Stimulated activated naive CD8-positive, alpha-beta T cell treated with anti-CD3 and anti-CD28 coated beads, Interleukin-15, Interleukin-2, amounts not matched to agents 100 ng/mL and 50 ng/mL, for 24 hours (primary cell): Measurements from ENCODE around the gene HIBADH.
"Not testable (repeated sequence)": the region's sequence is repeated elsewhere in the genome, so short reads cannot be mapped to it uniquely, and the experiment has no call there.

Experiments used
- H3K27ac Mint-ChIP-seq: one replicate; pipeline ENCODE4 v1.8.0; 2021; ENCODE audit warnings: mild to moderate bottlenecking, mixed read lengths
- H3K27me3 Mint-ChIP-seq: one replicate; pipeline ENCODE4 v1.8.0; 2021; ENCODE audit warnings: mixed read lengths
- H3K36me3 Mint-ChIP-seq: one replicate; pipeline ENCODE4 v1.8.0; 2021; ENCODE audit warnings: low read depth, mixed read lengths
- H3K4me1 Mint-ChIP-seq: one replicate; pipeline ENCODE4 v1.8.0; 2021; ENCODE audit warnings: low read depth, mixed read lengths
- H3K4me3 Mint-ChIP-seq: one replicate; pipeline ENCODE4 v1.8.0; 2021; ENCODE audit warnings: mild to moderate bottlenecking, mixed read lengths
- H3K9me3 Mint-ChIP-seq: one replicate; pipeline ENCODE4 v1.8.0; 2021; ENCODE audit warnings: mixed read lengths

HIBADH gene

DNA sequence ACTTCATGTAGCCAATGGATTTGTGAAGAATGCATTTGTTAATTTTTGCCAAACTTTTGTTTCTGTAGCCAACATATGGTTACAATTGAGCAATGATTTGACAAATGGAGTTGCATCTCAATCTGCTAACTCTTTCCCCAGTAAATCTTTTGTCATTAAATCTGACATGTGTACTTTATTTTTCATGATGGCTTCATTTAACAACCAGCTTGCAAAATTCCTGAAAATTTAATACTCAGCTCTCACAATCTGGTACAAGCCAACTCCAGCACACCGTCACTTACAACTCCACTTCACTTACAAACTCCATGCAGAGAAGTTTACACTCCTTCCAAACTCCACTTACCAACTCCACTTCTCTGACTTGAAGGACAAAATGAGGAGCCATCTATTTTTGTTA is 26.5 kb upstream of the HIBADH start:
- no peak overlapping the region for H3K4me3 Mint-ChIP-seq
- peaks cover 7% of the 10 kb centered on the region for H3K9me3 Mint-ChIP-seq
- no peaks in the 10 kb centered on the region for H3K36me3 Mint-ChIP-seq
- peaks cover 20% of the 10 kb centered on the region for H3K27me3 Mint-ChIP-seq
- no peaks in the 10 kb centered on the region for H3K4me1 Mint-ChIP-seq
- no peak overlapping the region for H3K27ac Mint-ChIP-seq

GRCh38 chr7:27688646-27689045 is 26.0 kb upstream of the HIBADH start:
- no peak overlapping the region for H3K27ac Mint-ChIP-seq
- no peak overlapping the region for H3K4me3 Mint-ChIP-seq
- H3K4me1 Mint-ChIP-seq, result no peaks in the 10 kb centered on the region
- peaks cover 20% of the 10 kb centered on the region for H3K27me3 Mint-ChIP-seq
- no peaks in the 10 kb centered on the region for H3K36me3 Mint-ChIP-seq
- H3K9me3 Mint-ChIP-seq, result peaks cover 7% of the 10 kb centered on the region

DNA sequence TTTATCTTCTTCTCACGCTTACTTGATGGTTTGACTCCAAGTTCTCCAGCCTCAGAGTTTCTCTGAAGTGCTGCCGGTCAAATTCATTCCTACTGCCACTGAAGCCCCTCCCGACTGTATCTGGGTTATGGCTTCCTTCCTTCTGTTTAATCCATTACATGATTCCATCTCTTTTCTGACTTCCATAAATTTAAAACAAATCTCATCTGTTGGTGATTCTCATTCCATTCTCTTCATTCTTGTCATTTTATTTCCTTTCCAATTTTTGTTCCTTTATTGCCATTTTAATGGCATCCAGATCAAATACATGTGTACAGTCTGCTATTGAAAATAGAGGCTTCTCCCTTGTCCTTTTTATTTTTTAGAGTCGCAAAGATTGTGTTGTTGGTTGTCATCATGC is 25.4 kb upstream of the HIBADH start:
- Mint-ChIP-seq H3K27ac (no peak overlapping the region), H3K36me3 (no peaks in the 10 kb centered on the region), H3K27me3 (peaks cover 20% of the 10 kb centered on the region), H3K9me3 (peaks cover 7% of the 10 kb centered on the region), H3K4me1 (no peaks in the 10 kb centered on the region), H3K4me3 (no peak overlapping the region)

- Mint-ChIP-seq H3K36me3 (no peaks in the 10 kb centered on the region), H3K27ac (no peak overlapping the region), H3K9me3 (peaks cover 7% of the 10 kb centered on the region), H3K4me1 (no peaks in the 10 kb centered on the region), H3K27me3 (peaks cover 20% of the 10 kb centered on the region), H3K4me3 (no peak overlapping the region)
These were observed 23.6 kb upstream of the HIBADH start for GRCh38 chr7:27686315-27686714.

- Mint-ChIP-seq H3K27me3 (peaks cover 20% of the 10 kb centered on the region), H3K27ac (no peak overlapping the region), H3K4me3 (no peak overlapping the region), H3K9me3 (peaks cover 7% of the 10 kb centered on the region), H3K4me1 (no peaks in the 10 kb centered on the region), H3K36me3 (no peaks in the 10 kb centered on the region)
These were observed 23.2 kb upstream of the HIBADH start for GRCh38 chr7:27685893-27686292.

DNA sequence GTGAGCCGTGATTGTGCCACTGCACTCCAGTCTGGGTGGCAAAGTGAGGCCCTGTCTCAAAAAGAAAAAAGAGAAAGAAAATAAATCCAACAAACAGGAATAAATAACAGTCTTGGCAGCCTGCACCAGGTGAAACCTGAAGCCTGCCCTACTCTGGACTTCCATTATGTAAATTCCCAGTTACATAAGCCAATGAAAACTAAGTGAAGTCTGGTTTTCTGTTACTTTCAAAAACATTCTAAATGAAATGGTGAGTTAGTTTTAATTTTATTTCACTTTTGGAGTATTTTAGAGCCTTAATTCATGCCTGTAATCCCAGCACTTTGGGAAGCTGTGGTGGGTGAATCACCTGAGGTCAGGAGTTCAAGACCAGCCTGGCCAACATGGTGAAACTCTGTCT is 22.5 kb upstream of the HIBADH start:
- Mint-ChIP-seq H3K9me3 (peaks cover 7% of the 10 kb centered on the region), H3K27me3 (peaks cover 17% of the 10 kb centered on the region), H3K27ac (no peak overlapping the region)

GRCh38 chr7:27684491-27684890 is 21.8 kb upstream of the HIBADH start:
- Mint-ChIP-seq H3K4me1 (no peaks in the 10 kb centered on the region), H3K9me3 (peaks cover 7% of the 10 kb centered on the region), H3K36me3 (no peaks in the 10 kb centered on the region), H3K4me3 (no peak overlapping the region), H3K27ac (no peak overlapping the region), H3K27me3 (peaks cover 15% of the 10 kb centered on the region)

More for the DNA sequence above, 22.5 kb upstream of the HIBADH start:
- Mint-ChIP-seq H3K4me1 (no peaks in the 10 kb centered on the region), H3K36me3 (no peaks in the 10 kb centered on the region), H3K4me3 (no peak overlapping the region)

GRCh38 chr7:27680610-27681009 is 17.9 kb upstream of the HIBADH start:
- H3K4me1 Mint-ChIP-seq, result peaks cover 6% of the 10 kb centered on the region
- no peaks in the 10 kb centered on the region for H3K36me3 Mint-ChIP-seq
- no peak overlapping the region for H3K4me3 Mint-ChIP-seq
- H3K27ac Mint-ChIP-seq, result no peak overlapping the region
- no peaks in the 10 kb centered on the region for H3K27me3 Mint-ChIP-seq
- H3K9me3 Mint-ChIP-seq, result no peaks in the 10 kb centered on the region

- no peaks in the 10 kb centered on the region for H3K27me3 Mint-ChIP-seq
- peaks cover 6% of the 10 kb centered on the region for H3K4me1 Mint-ChIP-seq
- no peaks in the 10 kb centered on the region for H3K9me3 Mint-ChIP-seq
- no peaks in the 10 kb centered on the region for H3K36me3 Mint-ChIP-seq
- H3K27ac Mint-ChIP-seq, result no peak overlapping the region
- no peak overlapping the region for H3K4me3 Mint-ChIP-seq
These were observed 16.1 kb upstream of the HIBADH start for GRCh38 chr7:27678617-27679260.

GRCh38 chr7:27677912-27678612 is 15.4 kb upstream of the HIBADH start:
- no peaks in the 10 kb centered on the region for H3K9me3 Mint-ChIP-seq
- no peak overlapping the region for H3K4me3 Mint-ChIP-seq
- no peaks in the 10 kb centered on the region for H3K27me3 Mint-ChIP-seq
- H3K4me1 Mint-ChIP-seq, result peaks cover 6% of the 10 kb centered on the region
- H3K27ac Mint-ChIP-seq, result no peak overlapping the region
- H3K36me3 Mint-ChIP-seq, result no peaks in the 10 kb centered on the region

GRCh38 chr7:27674126-27674525 is 11.4 kb upstream of the HIBADH start:
- H3K27ac Mint-ChIP-seq, H3K27me3 Mint-ChIP-seq, H3K4me3 Mint-ChIP-seq, H3K36me3 Mint-ChIP-seq, H3K4me1 Mint-ChIP-seq, H3K9me3 Mint-ChIP-seq: not testable (repeated sequence)

- H3K4me1 Mint-ChIP-seq, result no peaks in the 10 kb centered on the region
- H3K27ac Mint-ChIP-seq, result no peak overlapping the region
- H3K36me3 Mint-ChIP-seq, result no peaks in the 10 kb centered on the region
- no peaks in the 10 kb centered on the region for H3K27me3 Mint-ChIP-seq
- H3K4me3 Mint-ChIP-seq, result no peak overlapping the region
- H3K9me3 Mint-ChIP-seq, result no peaks in the 10 kb centered on the region
These were observed 9.0 kb upstream of the HIBADH start for GRCh38 chr7:27671675-27672074.

GRCh38 chr7:27670676-27671075 is 8.0 kb upstream of the HIBADH start:
- Mint-ChIP-seq H3K27ac (no peak overlapping the region), H3K36me3 (no peaks in the 10 kb centered on the region), H3K4me1 (no peaks in the 10 kb centered on the region), H3K9me3 (no peaks in the 10 kb centered on the region), H3K4me3 (no peak overlapping the region), H3K27me3 (no peaks in the 10 kb centered on the region)

GRCh38 chr7:27670177-27670576 is 7.5 kb upstream of the HIBADH start:
- no peak overlapping the region for H3K27ac Mint-ChIP-seq
- H3K9me3 Mint-ChIP-seq, result no peaks in the 10 kb centered on the region
- no peak overlapping the region for H3K4me3 Mint-ChIP-seq
- H3K27me3 Mint-ChIP-seq, result no peaks in the 10 kb centered on the region
- H3K36me3 Mint-ChIP-seq, result no peaks in the 10 kb centered on the region
- H3K4me1 Mint-ChIP-seq, result no peaks in the 10 kb centered on the region

DNA sequence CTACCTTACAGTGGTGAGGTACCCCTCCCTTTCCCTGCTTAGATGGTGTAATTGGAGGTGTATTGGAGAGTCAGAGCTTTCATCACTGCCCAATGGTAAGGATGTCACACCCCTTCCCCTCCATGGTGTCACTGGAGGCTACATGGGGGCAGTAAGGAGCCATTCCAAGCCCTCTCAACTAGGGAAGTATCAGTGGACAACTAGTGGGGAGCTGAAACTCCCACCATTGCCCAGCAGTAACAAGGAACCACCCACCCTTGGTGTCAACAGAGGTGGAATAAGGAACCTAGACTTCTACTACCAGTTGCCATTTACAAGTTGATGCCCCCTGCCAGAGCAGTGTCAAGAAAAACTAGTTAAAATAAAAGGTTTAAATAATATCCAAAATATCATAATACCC is 2.8 kb upstream of the HIBADH start:
- Mint-ChIP-seq H3K27ac (no peak overlapping the region), H3K9me3 (no peaks in the 10 kb centered on the region), H3K36me3 (no peaks in the 10 kb centered on the region), H3K27me3 (no peaks in the 10 kb centered on the region), H3K4me3 (no peak overlapping the region), H3K4me1 (peaks cover 15% of the 10 kb centered on the region)

GRCh38 chr7:27663989-27664331 is 1.3 kb upstream of the HIBADH start:
- Mint-ChIP-seq H3K27ac (no peak overlapping the region), H3K27me3 (no peaks in the 10 kb centered on the region), H3K4me1 (peaks cover 15% of the 10 kb centered on the region), H3K4me3 (no peak overlapping the region), H3K36me3 (peaks cover 2% of the 10 kb centered on the region), H3K9me3 (no peaks in the 10 kb centered on the region)
